Measurements from ENCODE around the gene CHD1L.

GRCh38 chr1:147283011-147283410, 40.5 kb downstream of the CHD1L start:
- TF ChIP-seq EZH2phosphoT487 (IDR thresholded peaks at IDR 0.05; ENCODE audit: insufficient read depth, low read depth), result no peak
- no peak for TF ChIP-seq EZH2 (IDR thresholded peaks at IDR 0.05; ENCODE audit: insufficient read depth, poor library complexity, severe bottlenecking)
